WI38 (cell line): Measurements from ENCODE around the gene UBE2J1.
A peak's percentile ranks its signal among the peaks of the same experiment; 100 is the strongest.

Experiments used
- H3K4me3 ChIP-seq: 2 replicates; pipeline ENCODE4 v1.5.1; 2011; ENCODE audit warnings: low read depth, mild to moderate bottlenecking, control low read depth, low read length
- CTCF ChIP-seq: IDR thresholded peaks from 2 replicates; pipeline ENCODE4 v1.5.1; 2012; ENCODE audit warnings: low read depth, mild to moderate bottlenecking, control low read depth, low read length

The UBE2J1 gene

DNA sequence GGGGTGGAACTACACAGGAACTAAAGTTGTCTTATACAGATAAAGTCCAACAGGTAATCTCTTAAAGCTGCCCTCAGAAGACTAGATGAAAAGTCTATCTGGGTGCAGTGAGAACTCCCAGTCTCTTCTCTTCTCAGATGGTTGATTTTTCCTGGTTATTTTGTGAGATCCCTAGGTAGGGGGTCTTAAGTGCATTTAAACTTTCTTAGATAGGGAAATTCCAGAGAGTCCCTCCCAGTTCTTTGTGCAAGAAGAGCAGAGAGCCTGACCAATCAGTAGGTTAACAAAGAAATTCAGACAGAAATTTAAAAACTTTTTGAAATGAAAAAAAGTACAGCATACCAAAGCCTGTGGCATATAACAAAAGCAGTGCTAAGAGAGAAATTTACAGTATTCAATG, 35.5 kb downstream of the UBE2J1 start:
- TF ChIP-seq CTCF, result no peak
- no peak overlapping the region for H3K4me3 ChIP-seq

DNA sequence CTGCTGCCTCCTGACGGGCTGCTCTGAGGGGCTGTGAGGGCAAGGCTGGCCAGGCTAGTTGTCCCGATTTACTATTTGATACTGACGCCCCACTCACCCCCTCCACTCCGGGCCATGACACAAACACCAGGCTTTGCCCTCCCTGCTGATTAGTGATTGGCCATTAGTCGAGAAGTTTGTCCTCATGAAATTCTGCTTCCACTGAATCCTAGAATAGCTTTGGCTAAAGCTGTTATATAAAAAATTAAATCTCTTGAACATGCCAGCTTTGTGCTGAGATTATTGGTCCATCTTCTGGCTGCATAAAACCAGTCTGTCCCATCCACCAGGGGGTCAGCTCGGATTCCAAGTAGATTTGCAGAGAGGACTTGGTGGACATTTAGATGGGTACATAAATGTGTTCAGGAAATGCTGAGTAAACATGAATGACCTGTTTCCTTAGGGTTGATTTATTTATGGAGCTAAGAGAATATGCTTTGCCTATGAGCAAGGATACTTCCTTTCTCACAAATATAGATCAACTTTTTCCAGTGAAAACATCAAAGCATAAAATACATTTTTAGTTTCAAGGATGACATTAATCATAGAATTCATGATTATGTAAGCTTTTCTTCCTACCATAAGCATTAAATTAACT, 37.2 kb downstream of the UBE2J1 start, which contains the start of gene GABRR2:
TSS of gene GABRR2 (minus strand) at position 51 of the 637 bp plus-strand sequence. CDS start 134 bp downstream, outside the sequence.
- TF ChIP-seq CTCF, result no peak
- no peak within 1 kb of the TSS for H3K4me3 ChIP-seq

DNA sequence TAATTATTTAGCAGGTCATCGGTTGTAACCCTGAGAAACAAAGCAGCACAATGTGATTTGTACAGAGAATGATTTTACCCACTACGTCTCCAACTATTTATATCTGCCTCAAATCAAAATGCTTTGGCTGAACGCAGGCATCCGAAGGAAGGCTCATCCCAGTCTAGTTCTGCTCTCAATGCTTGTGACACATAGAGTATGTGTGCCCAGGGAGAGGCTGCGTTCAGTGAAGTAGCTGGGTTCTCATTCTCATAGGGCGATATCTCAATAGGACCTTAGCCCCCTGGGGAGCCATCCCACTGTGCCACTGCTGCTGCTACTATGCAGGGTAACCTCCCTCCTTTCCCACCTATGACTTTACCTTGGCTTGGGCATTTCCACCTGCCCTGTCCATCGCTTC, 37.8 kb downstream of the UBE2J1 start:
- no peak for TF ChIP-seq CTCF
- no peak overlapping the region for H3K4me3 ChIP-seq

GRCh38 chr6:89313006-89313405, 39.5 kb downstream of the UBE2J1 start:
- TF ChIP-seq CTCF, result no peak
- no peak overlapping the region for H3K4me3 ChIP-seq

DNA sequence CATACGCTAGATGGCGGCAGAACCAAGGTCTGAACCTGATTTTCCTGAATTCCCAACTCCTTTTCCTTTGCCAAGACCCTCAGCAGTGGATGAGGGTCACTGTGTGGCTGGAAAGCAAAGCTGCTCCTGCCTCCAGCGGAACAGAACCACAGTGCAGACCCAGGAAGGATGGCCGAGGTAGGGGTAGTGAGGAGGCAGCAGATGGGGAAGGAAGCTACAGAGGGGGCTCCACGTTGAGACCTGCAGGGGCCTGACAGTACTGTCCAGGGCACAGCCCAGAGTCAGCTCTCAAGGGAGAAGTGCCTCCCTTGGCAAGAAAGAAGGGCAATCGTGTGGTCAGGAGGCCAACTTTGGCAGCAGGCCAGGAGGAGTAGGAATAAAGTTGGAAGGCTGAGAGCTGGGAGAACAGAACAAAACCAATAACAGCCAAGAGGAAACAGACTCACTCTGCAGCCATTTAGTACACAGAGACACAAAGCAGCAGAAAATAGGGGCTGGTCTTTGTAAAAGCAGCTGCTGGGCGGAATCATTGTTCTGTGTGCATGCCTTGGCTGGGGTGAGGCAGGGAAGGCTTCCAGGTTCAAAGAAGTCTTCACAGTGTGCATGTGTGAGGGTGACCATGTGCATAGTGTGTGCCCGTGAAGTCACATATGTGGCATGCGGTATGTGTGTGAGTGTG, 40.5 kb downstream of the UBE2J1 start:
- TF ChIP-seq CTCF, result peak; percentile 24
- no peak overlapping the region for H3K4me3 ChIP-seq

- TF ChIP-seq CTCF, result no peak
- no peak overlapping the region for H3K4me3 ChIP-seq
These were observed 41.0 kb downstream of the UBE2J1 start for GRCh38 chr6:89311530-89311852.

- no peak overlapping the region for H3K4me3 ChIP-seq
- TF ChIP-seq CTCF, result no peak
These were observed 41.6 kb downstream of the UBE2J1 start for GRCh38 chr6:89310929-89311328.
